K562 (cell line): ENCODE results near the gene CSKMT. TPM values are rescaled to one million over a fixed set of nuclear protein-coding genes. Genes with fewer than 3 reads are reported as not detected.

ENCODE experiments used
- NCOA2 ChIP-seq, 2 experiments: fragments of 450-650 bp; IDR thresholded peaks; 2 replicates each; pipeline ENCODE4 v1.6.1; 2018; ENCODE audit warnings: mild to moderate bottlenecking in 2 of 2, moderate library complexity in 1 of 2; ENCODE audit not compliant: partially characterized antibody in 2 of 2
- PHB ChIP-seq: fragments of 250-450 bp; sonication (Bioruptor Pico); IDR thresholded peaks from 2 replicates; pipeline ENCODE4 v1.5.0; 2021
- PHB2 ChIP-seq: fragments of 450-650 bp; IDR thresholded peaks from 2 replicates; pipeline ENCODE4 v1.6.1; 2017; ENCODE audit warnings: low read depth
- POLR2G ChIP-seq: fragments of 200-400 bp; formaldehyde crosslinking; IDR thresholded peaks from 2 replicates; pipeline ENCODE4 v1.6.1; 2017; ENCODE audit warnings: low read depth, mild to moderate bottlenecking, antibody characterized with exemption, low read length, moderate library complexity
- SMC3 ChIP-seq: conservative IDR thresholded peaks from 2 replicates; pipeline ENCODE4 v1.6.1; 2011; ENCODE audit warnings: low read depth, low read length, improper control_type of control experiment; ENCODE audit not compliant: insufficient read depth
- TSC22D4 ChIP-seq: fragments of 450-650 bp; IDR thresholded peaks from 2 replicates; pipeline ENCODE4 v1.6.1; 2016; ENCODE audit warnings: missing genetic modification characterization, missing biosample characterization, control low read depth
- ZNF76 ChIP-seq: fragments of 250-450 bp; sonication (Bioruptor Pico); IDR thresholded peaks from 2 replicates; pipeline ENCODE4 v1.4.0; 2020; ENCODE audit warnings: mild to moderate bottlenecking, moderate library complexity, borderline replicate concordance
- ZNF778 ChIP-seq: fragments of 450-650 bp; formaldehyde crosslinking; IDR thresholded peaks from 2 replicates; pipeline ENCODE4 v1.4.0; 2020; ENCODE audit warnings: mild to moderate bottlenecking, moderate library complexity
- polyA plus RNA-seq, 8 experiments: library from polyadenylated mRNA; depleted of rRNA in 4 of 8; stranded (reverse) in 5 of 8; unstranded in 3 of 8; fragments of >200 nt; fragmentation: Nextera tagmentation in 2 of 8; fragmentation: Illumina TruSeq in 1 of 8; extraction: Ambion mirVana in 2 of 8; extraction: Trizol in 1 of 8; gene quantifications; 2 replicates each; pipeline versions ENCODE4 v1.2.1 to v1.2.3, GENCODE V29; 2011 to 2014; ENCODE audit warnings: inconsistent platforms in 1 of 8, missing spikeins in 1 of 8
- total RNA-seq, 7 experiments: library from RNA; depleted of rRNA in 6 of 7; stranded (reverse); fragments of >200 nt in 6 of 7; fragmentation: Illumina TruSeq in 2 of 7; extraction: Trizol in 2 of 7; gene quantifications; 2 replicates each; pipeline versions ENCODE4 v1.2.1 to v1.2.3, GENCODE V29; 2011 to 2021; ENCODE audit warnings: low replicate concordance in 1 of 7
- TF ChIP-seq, protein P1 (sequence below): sonication (generic); formaldehyde crosslinking; IDR thresholded peaks from 2 replicates; pipeline ENCODE4 v1.8.0; 2022; ENCODE audit warnings: mild to moderate bottlenecking, missing genetic modification reagents
- TF ChIP-seq, protein P2 (sequence below): sonication (generic); formaldehyde crosslinking; IDR thresholded peaks from 2 replicates; pipeline ENCODE4 v1.8.0; 2022; ENCODE audit warnings: missing genetic modification reagents, mild to moderate bottlenecking, moderate library complexity, borderline replicate concordance
- TF ChIP-seq, protein P3 (sequence below), 3 experiments: IDR thresholded peaks in 2 of 3; conservative IDR thresholded peaks in 1 of 3; 2 replicates each; pipeline ENCODE4 v1.5.1; 2011 to 2012; ENCODE audit warnings: low read length in 3 of 3, mild to moderate bottlenecking in 3 of 3, control low read depth in 2 of 3, improper control_type of control experiment in 1 of 3, inconsistent platforms in 1 of 3, low read depth in 1 of 3, mixed read lengths in 1 of 3, moderate library complexity in 1 of 3; ENCODE audit not compliant: insufficient read depth in 2 of 3
- TF ChIP-seq, protein P4 (sequence below), 2 experiments: IDR thresholded peaks; 2 replicates each; pipeline ENCODE4 v1.6.1; 2012; ENCODE audit warnings: improper control_type of control experiment in 2 of 2, low read depth in 2 of 2, low read length in 2 of 2, borderline replicate concordance in 1 of 2

The CSKMT gene
- total and polyA plus RNA-seq, 9 of the 15 experiments (the other 6 are each of a cell fraction or from before 2014, with no cell fraction given): 10.3 to 108 (median 27.2) TPM

DNA sequence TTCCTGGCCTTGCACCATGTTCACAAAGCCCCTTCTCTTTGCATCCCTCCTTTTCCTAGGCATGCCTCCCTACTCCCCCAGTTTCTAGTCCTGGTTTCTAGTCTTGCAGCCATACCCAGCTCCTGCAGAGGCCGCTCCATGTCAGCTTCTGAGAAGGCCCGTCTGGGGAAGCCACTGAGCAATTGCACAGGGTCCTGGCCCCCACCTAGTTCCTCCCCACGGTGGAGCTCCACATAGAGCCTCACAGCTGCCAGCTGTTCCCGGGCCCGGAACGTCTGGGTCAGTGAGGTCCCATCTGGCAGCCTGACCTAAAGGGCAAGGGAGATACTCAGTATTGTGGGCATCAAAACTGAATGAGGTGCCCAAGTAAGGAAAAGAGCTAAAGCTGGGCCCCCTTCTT, 11.6 kb downstream of the CSKMT start (continued):
- TF ChIP-seq SMC3 (0 out of 2 replicates have a peak, but pooled peaks have one; percentile 7), ZNF76 (CRISPR knock-in tag) (no peak), POLR2G (0 out of 2 replicates have a peak, but pooled peaks have one; percentile 23), ZNF778 (CRISPR knock-in tag) (no peak), PHB (CRISPR knock-in tag) (no peak), NCOA2 (IDR thresholded peaks at IDR 0.05; ENCODE audit: partially characterized antibody in 2 of 2) (no peak), PHB2 (no peak), TSC22D4 (no peak)
- TF ChIP-seq, protein P1, sequence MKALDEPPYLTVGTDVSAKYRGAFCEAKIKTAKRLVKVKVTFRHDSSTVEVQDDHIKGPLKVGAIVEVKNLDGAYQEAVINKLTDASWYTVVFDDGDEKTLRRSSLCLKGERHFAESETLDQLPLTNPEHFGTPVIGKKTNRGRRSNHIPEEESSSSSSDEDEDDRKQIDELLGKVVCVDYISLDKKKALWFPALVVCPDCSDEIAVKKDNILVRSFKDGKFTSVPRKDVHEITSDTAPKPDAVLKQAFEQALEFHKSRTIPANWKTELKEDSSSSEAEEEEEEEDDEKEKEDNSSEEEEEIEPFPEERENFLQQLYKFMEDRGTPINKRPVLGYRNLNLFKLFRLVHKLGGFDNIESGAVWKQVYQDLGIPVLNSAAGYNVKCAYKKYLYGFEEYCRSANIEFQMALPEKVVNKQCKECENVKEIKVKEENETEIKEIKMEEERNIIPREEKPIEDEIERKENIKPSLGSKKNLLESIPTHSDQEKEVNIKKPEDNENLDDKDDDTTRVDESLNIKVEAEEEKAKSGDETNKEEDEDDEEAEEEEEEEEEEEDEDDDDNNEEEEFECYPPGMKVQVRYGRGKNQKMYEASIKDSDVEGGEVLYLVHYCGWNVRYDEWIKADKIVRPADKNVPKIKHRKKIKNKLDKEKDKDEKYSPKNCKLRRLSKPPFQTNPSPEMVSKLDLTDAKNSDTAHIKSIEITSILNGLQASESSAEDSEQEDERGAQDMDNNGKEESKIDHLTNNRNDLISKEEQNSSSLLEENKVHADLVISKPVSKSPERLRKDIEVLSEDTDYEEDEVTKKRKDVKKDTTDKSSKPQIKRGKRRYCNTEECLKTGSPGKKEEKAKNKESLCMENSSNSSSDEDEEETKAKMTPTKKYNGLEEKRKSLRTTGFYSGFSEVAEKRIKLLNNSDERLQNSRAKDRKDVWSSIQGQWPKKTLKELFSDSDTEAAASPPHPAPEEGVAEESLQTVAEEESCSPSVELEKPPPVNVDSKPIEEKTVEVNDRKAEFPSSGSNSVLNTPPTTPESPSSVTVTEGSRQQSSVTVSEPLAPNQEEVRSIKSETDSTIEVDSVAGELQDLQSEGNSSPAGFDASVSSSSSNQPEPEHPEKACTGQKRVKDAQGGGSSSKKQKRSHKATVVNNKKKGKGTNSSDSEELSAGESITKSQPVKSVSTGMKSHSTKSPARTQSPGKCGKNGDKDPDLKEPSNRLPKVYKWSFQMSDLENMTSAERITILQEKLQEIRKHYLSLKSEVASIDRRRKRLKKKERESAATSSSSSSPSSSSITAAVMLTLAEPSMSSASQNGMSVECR (CRISPR knock-in tag): no peak
- TF ChIP-seq, protein P2, sequence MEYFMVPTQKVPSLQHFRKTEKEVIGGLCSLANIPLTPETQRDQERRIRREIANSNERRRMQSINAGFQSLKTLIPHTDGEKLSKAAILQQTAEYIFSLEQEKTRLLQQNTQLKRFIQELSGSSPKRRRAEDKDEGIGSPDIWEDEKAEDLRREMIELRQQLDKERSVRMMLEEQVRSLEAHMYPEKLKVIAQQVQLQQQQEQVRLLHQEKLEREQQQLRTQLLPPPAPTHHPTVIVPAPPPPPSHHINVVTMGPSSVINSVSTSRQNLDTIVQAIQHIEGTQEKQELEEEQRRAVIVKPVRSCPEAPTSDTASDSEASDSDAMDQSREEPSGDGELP (CRISPR knock-in tag): peak; percentile 52; the same call in 1 of the 2 replicates
- TF ChIP-seq, protein P3, sequence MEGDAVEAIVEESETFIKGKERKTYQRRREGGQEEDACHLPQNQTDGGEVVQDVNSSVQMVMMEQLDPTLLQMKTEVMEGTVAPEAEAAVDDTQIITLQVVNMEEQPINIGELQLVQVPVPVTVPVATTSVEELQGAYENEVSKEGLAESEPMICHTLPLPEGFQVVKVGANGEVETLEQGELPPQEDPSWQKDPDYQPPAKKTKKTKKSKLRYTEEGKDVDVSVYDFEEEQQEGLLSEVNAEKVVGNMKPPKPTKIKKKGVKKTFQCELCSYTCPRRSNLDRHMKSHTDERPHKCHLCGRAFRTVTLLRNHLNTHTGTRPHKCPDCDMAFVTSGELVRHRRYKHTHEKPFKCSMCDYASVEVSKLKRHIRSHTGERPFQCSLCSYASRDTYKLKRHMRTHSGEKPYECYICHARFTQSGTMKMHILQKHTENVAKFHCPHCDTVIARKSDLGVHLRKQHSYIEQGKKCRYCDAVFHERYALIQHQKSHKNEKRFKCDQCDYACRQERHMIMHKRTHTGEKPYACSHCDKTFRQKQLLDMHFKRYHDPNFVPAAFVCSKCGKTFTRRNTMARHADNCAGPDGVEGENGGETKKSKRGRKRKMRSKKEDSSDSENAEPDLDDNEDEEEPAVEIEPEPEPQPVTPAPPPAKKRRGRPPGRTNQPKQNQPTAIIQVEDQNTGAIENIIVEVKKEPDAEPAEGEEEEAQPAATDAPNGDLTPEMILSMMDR (IDR thresholded peaks at IDR 0.05 in 2 of 3, conservative IDR thresholded peaks at IDR 0.05 in 1 of 3; ENCODE audit: insufficient read depth in 2 of 3, low read depth in 1 of 3, low read length in 3 of 3): peak; percentile 39 to 49 (median 48); a peak in 4 of 6 replicates
- TF ChIP-seq, protein P4, sequence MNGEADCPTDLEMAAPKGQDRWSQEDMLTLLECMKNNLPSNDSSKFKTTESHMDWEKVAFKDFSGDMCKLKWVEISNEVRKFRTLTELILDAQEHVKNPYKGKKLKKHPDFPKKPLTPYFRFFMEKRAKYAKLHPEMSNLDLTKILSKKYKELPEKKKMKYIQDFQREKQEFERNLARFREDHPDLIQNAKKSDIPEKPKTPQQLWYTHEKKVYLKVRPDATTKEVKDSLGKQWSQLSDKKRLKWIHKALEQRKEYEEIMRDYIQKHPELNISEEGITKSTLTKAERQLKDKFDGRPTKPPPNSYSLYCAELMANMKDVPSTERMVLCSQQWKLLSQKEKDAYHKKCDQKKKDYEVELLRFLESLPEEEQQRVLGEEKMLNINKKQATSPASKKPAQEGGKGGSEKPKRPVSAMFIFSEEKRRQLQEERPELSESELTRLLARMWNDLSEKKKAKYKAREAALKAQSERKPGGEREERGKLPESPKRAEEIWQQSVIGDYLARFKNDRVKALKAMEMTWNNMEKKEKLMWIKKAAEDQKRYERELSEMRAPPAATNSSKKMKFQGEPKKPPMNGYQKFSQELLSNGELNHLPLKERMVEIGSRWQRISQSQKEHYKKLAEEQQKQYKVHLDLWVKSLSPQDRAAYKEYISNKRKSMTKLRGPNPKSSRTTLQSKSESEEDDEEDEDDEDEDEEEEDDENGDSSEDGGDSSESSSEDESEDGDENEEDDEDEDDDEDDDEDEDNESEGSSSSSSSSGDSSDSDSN (IDR thresholded peaks at IDR 0.05; ENCODE audit: borderline replicate concordance in 1 of 2, low read depth in 2 of 2, low read length in 2 of 2): no peak
